ENCODE results near the gene LNX1. TPM values are rescaled to one million over a fixed set of nuclear protein-coding genes. Genes with fewer than 3 reads are reported as not detected.

LNX1 gene
- total RNA-seq, 1 donor from 2014 or later, result 0.34 TPM

GRCh38 chr4:53514509-53514908 lies 76.8 kb downstream of the LNX1 start:
- H3K9me3 Mint-ChIP-seq, result no peaks in the 10 kb centered on the region
- H3K4me3 Mint-ChIP-seq, result no peak overlapping the region
- no peak overlapping the region for H2AFZ ChIP-seq (replicated peaks)
- no peak overlapping the region for H3K27ac Mint-ChIP-seq
- H3F3A ChIP-seq (ENCODE audit: low read depth), result no peaks in the 10 kb centered on the region
- no peak overlapping the region for H3K9ac ChIP-seq
- H3K27me3 Mint-ChIP-seq (ENCODE audit: insufficient read depth, low read depth), result peaks cover 2% of the 10 kb centered on the region
- no peak overlapping the region for H3K27ac ChIP-seq
- no peaks in the 10 kb centered on the region for H3K79me2 ChIP-seq (ENCODE audit: low read depth)
- DNase-seq (ENCODE audit: low spot score), result no peak
- no peaks in the 10 kb centered on the region for H3K36me3 ChIP-seq
- H3K4me2 ChIP-seq, result no peak overlapping the region
- H3K36me3 Mint-ChIP-seq, result no peaks in the 10 kb centered on the region
- no peaks in the 10 kb centered on the region for H3K9me3 ChIP-seq (ENCODE audit: low read depth)
- H3K27me3 ChIP-seq, result no peaks in the 10 kb centered on the region
- H4K20me1 ChIP-seq (ENCODE audit: low read depth), result no peaks in the 10 kb centered on the region
- H3K4me1 ChIP-seq, result no peaks in the 10 kb centered on the region
- no peak for TF ChIP-seq EZH2phosphoT487 (IDR thresholded peaks at IDR 0.05)
- H3K4me3 ChIP-seq, result no peak overlapping the region
- peaks cover 2% of the 10 kb centered on the region for H3K4me1 Mint-ChIP-seq

GRCh38 chr4:53512608-53513007 lies 78.7 kb downstream of the LNX1 start:
- no peak overlapping the region for H2AFZ ChIP-seq (replicated peaks)
- Mint-ChIP-seq H3K9me3 (no peaks in the 10 kb centered on the region), H3K4me3 (no peak overlapping the region), H3K27ac (no peak overlapping the region), H3K4me1 (no peaks in the 10 kb centered on the region), H3K27me3 (ENCODE audit: insufficient read depth, low read depth) (peaks cover 2% of the 10 kb centered on the region), H3K36me3 (no peaks in the 10 kb centered on the region)
- H3F3A ChIP-seq (ENCODE audit: low read depth), result no peaks in the 10 kb centered on the region
- no peaks in the 10 kb centered on the region for H4K20me1 ChIP-seq (ENCODE audit: low read depth)
- no peaks in the 10 kb centered on the region for H3K27me3 ChIP-seq
- no peaks in the 10 kb centered on the region for H3K79me2 ChIP-seq (ENCODE audit: low read depth)
- no peak overlapping the region for H3K27ac ChIP-seq
- H3K4me1 ChIP-seq, result no peaks in the 10 kb centered on the region
- H3K9me3 ChIP-seq (ENCODE audit: low read depth), result no peaks in the 10 kb centered on the region
- no peaks in the 10 kb centered on the region for H3K36me3 ChIP-seq
- TF ChIP-seq, protein P1, sequence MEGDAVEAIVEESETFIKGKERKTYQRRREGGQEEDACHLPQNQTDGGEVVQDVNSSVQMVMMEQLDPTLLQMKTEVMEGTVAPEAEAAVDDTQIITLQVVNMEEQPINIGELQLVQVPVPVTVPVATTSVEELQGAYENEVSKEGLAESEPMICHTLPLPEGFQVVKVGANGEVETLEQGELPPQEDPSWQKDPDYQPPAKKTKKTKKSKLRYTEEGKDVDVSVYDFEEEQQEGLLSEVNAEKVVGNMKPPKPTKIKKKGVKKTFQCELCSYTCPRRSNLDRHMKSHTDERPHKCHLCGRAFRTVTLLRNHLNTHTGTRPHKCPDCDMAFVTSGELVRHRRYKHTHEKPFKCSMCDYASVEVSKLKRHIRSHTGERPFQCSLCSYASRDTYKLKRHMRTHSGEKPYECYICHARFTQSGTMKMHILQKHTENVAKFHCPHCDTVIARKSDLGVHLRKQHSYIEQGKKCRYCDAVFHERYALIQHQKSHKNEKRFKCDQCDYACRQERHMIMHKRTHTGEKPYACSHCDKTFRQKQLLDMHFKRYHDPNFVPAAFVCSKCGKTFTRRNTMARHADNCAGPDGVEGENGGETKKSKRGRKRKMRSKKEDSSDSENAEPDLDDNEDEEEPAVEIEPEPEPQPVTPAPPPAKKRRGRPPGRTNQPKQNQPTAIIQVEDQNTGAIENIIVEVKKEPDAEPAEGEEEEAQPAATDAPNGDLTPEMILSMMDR (IDR thresholded peaks at IDR 0.05), result no peak
- no peak for TF ChIP-seq EZH2 (IDR thresholded peaks at IDR 0.05)
- TF ChIP-seq EZH2phosphoT487 (IDR thresholded peaks at IDR 0.05), result no peak
- no peak overlapping the region for H3K4me2 ChIP-seq
- no peak overlapping the region for H3K4me3 ChIP-seq
- no peak overlapping the region for H3K9ac ChIP-seq
- DNase-seq (ENCODE audit: low spot score), result no peak

GRCh38 chr4:53511014-53511413 lies 80.3 kb downstream of the LNX1 start:
- H3K36me3 Mint-ChIP-seq, result no peaks in the 10 kb centered on the region
- TF ChIP-seq, protein P1 (IDR thresholded peaks at IDR 0.05), result no peak
- TF ChIP-seq EZH2 (IDR thresholded peaks at IDR 0.05), result no peak
- no peak for TF ChIP-seq EZH2phosphoT487 (IDR thresholded peaks at IDR 0.05)
- no peaks in the 10 kb centered on the region for H3K27me3 ChIP-seq

DNA sequence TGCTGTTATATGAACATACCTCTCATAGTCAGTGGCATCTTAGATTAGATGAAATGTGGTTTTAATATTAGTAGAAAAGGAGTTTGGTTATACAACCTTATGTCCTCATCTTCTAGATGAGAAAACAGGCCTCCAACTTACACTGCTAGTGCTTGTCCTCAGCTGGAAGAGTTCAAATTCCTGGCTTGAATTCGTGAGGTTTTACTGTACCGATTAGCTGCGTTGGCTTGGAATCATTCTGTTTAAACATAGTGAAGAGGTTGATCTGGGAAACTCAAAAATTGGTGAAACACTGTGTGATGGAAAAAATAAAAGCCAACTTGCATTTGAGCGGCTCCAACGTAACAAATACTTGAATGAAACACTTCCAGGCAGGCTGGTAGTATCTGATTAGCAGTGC lies 81.0 kb downstream of the LNX1 start:
- Histone ChIP-seq H3K27ac (no peak overlapping the region), H3K9ac (no peak overlapping the region), H3K36me3 (no peaks in the 10 kb centered on the region), H3K4me2 (no peak overlapping the region), H3F3A (ENCODE audit: low read depth) (no peaks in the 10 kb centered on the region), H3K79me2 (ENCODE audit: low read depth) (no peaks in the 10 kb centered on the region), H3K9me3 (ENCODE audit: low read depth) (no peaks in the 10 kb centered on the region), H2AFZ (replicated peaks) (no peak overlapping the region), H3K4me1 (no peaks in the 10 kb centered on the region), H3K4me3 (no peak overlapping the region), H3K27me3 (no peaks in the 10 kb centered on the region), H4K20me1 (ENCODE audit: low read depth) (no peaks in the 10 kb centered on the region)
- Mint-ChIP-seq H3K27ac (no peak overlapping the region), H3K9me3 (no peaks in the 10 kb centered on the region), H3K4me1 (no peaks in the 10 kb centered on the region), H3K4me3 (no peak overlapping the region), H3K27me3 (ENCODE audit: insufficient read depth, low read depth) (no peaks in the 10 kb centered on the region), H3K36me3 (no peaks in the 10 kb centered on the region)
- TF ChIP-seq EZH2 (IDR thresholded peaks at IDR 0.05) (no peak), EZH2phosphoT487 (IDR thresholded peaks at IDR 0.05) (no peak)
- TF ChIP-seq, protein P1 (IDR thresholded peaks at IDR 0.05), result no peak
- no peak for DNase-seq (ENCODE audit: low spot score)

More at GRCh38 chr4:53511014-53511413, 80.3 kb downstream of the LNX1 start:
- no peak overlapping the region for H3K4me3 ChIP-seq
- H3K4me1 ChIP-seq, result no peaks in the 10 kb centered on the region
- H2AFZ ChIP-seq (replicated peaks), result no peak overlapping the region
- no peaks in the 10 kb centered on the region for H3K4me1 Mint-ChIP-seq
- no peak overlapping the region for H3K27ac ChIP-seq
- H3K9me3 ChIP-seq (ENCODE audit: low read depth), result no peaks in the 10 kb centered on the region
- no peak for DNase-seq (ENCODE audit: low spot score)
- H4K20me1 ChIP-seq (ENCODE audit: low read depth), result no peaks in the 10 kb centered on the region
- H3K27ac Mint-ChIP-seq, result no peak overlapping the region
- no peaks in the 10 kb centered on the region for H3K36me3 ChIP-seq
- H3K4me3 Mint-ChIP-seq, result no peak overlapping the region
- H3F3A ChIP-seq (ENCODE audit: low read depth), result no peaks in the 10 kb centered on the region
- H3K79me2 ChIP-seq (ENCODE audit: low read depth), result no peaks in the 10 kb centered on the region
- peaks cover 2% of the 10 kb centered on the region for H3K27me3 Mint-ChIP-seq (ENCODE audit: insufficient read depth, low read depth)
- H3K4me2 ChIP-seq, result no peak overlapping the region
- H3K9me3 Mint-ChIP-seq, result no peaks in the 10 kb centered on the region
- H3K9ac ChIP-seq, result no peak overlapping the region

All from neural progenitor cell (in vitro differentiated cells).